ENCODE results near the gene WSCD1.
A peak's percentile ranks its signal among the peaks of the same experiment; 100 is the strongest.

Gene WSCD1

DNA sequence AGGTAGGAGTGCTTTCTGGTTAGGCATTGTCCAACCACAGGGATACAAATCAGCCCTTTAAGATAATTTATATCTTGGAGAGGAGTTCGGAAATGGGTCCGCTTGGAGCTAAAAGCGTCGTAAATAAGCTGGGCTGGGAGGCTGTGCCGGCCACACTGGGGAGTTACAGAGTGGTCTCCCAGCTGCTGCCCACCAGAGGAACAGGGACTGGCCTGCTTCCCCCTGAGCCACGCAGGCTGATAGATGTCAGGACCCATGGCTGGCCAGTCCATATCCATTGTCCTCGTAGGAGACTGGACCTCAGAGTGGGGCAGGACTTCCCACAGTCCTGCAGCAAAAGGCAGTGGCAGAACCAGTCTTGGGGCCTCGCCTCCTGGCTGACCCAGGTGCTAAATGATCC, 12.6 kb upstream of the WSCD1 start:
- Histone ChIP-seq H3K4me3 (ENCODE audit: insufficient read depth, low read depth, low read length) (no peak overlapping the region), H3K9me3 (ENCODE audit: control insufficient read depth, low read length) (no peaks in the 10 kb centered on the region)
- WGBS, 2 experiments: 92 to 94% methylated on average over 8 of the region's 8 CpGs

DNA sequence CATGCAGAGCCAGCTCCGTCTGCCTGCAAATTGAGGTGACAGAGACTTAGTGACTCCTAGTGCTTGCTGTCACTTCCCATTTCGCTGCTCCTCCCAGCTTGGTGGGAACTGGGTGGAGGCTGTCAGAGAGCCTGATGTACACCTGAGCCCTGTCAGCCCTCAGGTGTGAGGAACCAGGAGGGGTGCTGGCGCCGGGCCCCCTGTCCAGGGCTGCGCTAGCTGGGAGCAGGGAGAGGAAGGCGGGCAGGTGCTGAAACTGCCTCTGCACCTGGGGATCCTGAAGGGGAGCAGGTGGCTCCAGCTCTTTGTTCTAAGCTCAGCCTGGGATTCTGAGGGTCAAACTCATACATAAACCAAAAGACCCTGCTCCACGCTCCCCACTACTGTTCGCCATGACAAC, 10.8 kb upstream of the WSCD1 start:
- Histone ChIP-seq H3K27me3 (ENCODE audit: control insufficient read depth, insufficient read depth, low read length, poor library complexity, severe bottlenecking) (no peaks in the 10 kb centered on the region), H3K9me3 (ENCODE audit: control insufficient read depth, low read length) (no peaks in the 10 kb centered on the region), H3K4me3 (ENCODE audit: insufficient read depth, low read depth, low read length) (no peak overlapping the region), H3K36me3 (ENCODE audit: control insufficient read depth, insufficient read depth, low read length) (no peaks in the 10 kb centered on the region), H3K4me1 (ENCODE audit: control insufficient read depth, insufficient read depth, low read length) (no peaks in the 10 kb centered on the region), H3K27ac (ENCODE audit: insufficient read depth, low read depth, low read length, poor library complexity, severe bottlenecking) (no peak overlapping the region)
- 92% methylated on average over 8 of the region's 8 CpGs for WGBS, 2 experiments

More for the DNA sequence above, 12.6 kb upstream of the WSCD1 start:
- H3K27me3 ChIP-seq (ENCODE audit: control insufficient read depth, insufficient read depth, low read length, poor library complexity, severe bottlenecking): no peaks in the 10 kb centered on the region
- H3K27ac ChIP-seq (ENCODE audit: insufficient read depth, low read depth, low read length, poor library complexity, severe bottlenecking): no peak overlapping the region
- no peaks in the 10 kb centered on the region for H3K36me3 ChIP-seq (ENCODE audit: control insufficient read depth, insufficient read depth, low read length)
- H3K4me1 ChIP-seq (ENCODE audit: control insufficient read depth, insufficient read depth, low read length): no peaks in the 10 kb centered on the region

DNA sequence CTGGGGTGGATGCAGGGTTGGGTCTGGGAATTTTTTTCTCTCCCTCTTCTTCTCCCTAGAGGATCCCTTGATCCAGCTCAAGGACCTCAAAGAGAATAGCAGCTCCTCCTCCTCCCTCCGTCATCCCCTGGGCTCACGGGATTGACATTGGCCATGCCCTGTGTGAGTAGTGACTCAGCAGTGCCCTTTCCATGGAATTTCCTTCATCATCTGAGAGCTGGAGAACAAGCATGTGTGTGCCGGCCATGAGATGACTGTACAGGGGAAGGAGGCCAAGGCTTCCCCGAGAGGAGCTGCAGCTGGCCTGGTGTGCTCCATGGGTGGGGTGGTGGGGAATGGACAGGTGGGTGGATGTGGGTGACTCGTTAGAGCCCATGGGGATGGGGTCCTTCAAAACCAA, 8.9 kb upstream of the WSCD1 start:
- H3K9me3 ChIP-seq (ENCODE audit: control insufficient read depth, low read length): no peaks in the 10 kb centered on the region
- WGBS, 2 experiments: 91 to 96% methylated on average over 5 of the region's 5 CpGs
- H3K36me3 ChIP-seq (ENCODE audit: control insufficient read depth, insufficient read depth, low read length): no peaks in the 10 kb centered on the region
- H3K27me3 ChIP-seq (ENCODE audit: control insufficient read depth, insufficient read depth, low read length, poor library complexity, severe bottlenecking): no peaks in the 10 kb centered on the region
- H3K27ac ChIP-seq (ENCODE audit: insufficient read depth, low read depth, low read length, poor library complexity, severe bottlenecking): no peak overlapping the region
- no peaks in the 10 kb centered on the region for H3K4me1 ChIP-seq (ENCODE audit: control insufficient read depth, insufficient read depth, low read length)
- no peak overlapping the region for H3K4me3 ChIP-seq (ENCODE audit: insufficient read depth, low read depth, low read length)

DNA sequence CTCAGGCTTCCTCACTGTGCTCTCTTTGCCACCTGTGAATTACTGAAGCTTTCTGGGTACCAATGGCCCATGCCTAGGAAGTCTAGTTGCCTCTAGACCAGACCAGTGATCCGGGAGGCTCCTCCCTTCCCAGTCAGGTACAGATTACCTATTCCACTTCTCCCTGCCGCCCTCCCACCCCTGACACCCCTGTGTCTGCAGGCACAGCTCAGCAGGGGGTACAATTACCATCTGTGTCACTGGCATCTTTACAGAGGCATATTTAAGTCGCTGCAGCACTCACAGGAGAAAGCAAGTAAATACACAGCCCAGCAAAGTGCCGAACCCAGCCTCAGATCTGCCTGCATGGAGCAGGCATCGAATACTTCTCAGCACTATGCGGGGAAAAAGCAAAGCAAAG, 5.3 kb upstream of the WSCD1 start:
- Histone ChIP-seq H3K27me3 (ENCODE audit: control insufficient read depth, insufficient read depth, low read length, poor library complexity, severe bottlenecking) (peaks cover 23% of the 10 kb centered on the region), H3K4me3 (ENCODE audit: insufficient read depth, low read depth, low read length) (no peak overlapping the region), H3K4me1 (ENCODE audit: control insufficient read depth, insufficient read depth, low read length) (peaks cover 10% of the 10 kb centered on the region), H3K27ac (ENCODE audit: insufficient read depth, low read depth, low read length, poor library complexity, severe bottlenecking) (no peak overlapping the region), H3K36me3 (ENCODE audit: control insufficient read depth, insufficient read depth, low read length) (no peaks in the 10 kb centered on the region), H3K9me3 (ENCODE audit: control insufficient read depth, low read length) (no peaks in the 10 kb centered on the region)
- 76 to 81% methylated on average over 6 of the region's 6 CpGs for WGBS, 2 experiments

GRCh38 chr17:6065351-6065750, 4.8 kb upstream of the WSCD1 start:
- WGBS, 2 experiments: 90 to 96% methylated on average over 7 of the region's 7 CpGs

GRCh38 chr17:6066183-6066948, 3.8 kb upstream of the WSCD1 start:
- Histone ChIP-seq H3K27me3 (ENCODE audit: control insufficient read depth, insufficient read depth, low read length, poor library complexity, severe bottlenecking) (peaks cover 26% of the 10 kb centered on the region), H3K27ac (ENCODE audit: insufficient read depth, low read depth, low read length, poor library complexity, severe bottlenecking) (no peak overlapping the region), H3K4me1 (ENCODE audit: control insufficient read depth, insufficient read depth, low read length) (peaks cover 10% of the 10 kb centered on the region), H3K36me3 (ENCODE audit: control insufficient read depth, insufficient read depth, low read length) (no peaks in the 10 kb centered on the region), H3K9me3 (ENCODE audit: control insufficient read depth, low read length) (no peaks in the 10 kb centered on the region), H3K4me3 (ENCODE audit: insufficient read depth, low read depth, low read length) (no peak overlapping the region)
- 84 to 91% methylated on average over 9 to 10 of the region's 10 CpGs for WGBS, 2 experiments

More at GRCh38 chr17:6065351-6065750, 4.8 kb upstream of the WSCD1 start:
- no peak overlapping the region for H3K27ac ChIP-seq (ENCODE audit: insufficient read depth, low read depth, low read length, poor library complexity, severe bottlenecking)
- H3K4me1 ChIP-seq (ENCODE audit: control insufficient read depth, insufficient read depth, low read length): peaks cover 10% of the 10 kb centered on the region
- peaks cover 26% of the 10 kb centered on the region for H3K27me3 ChIP-seq (ENCODE audit: control insufficient read depth, insufficient read depth, low read length, poor library complexity, severe bottlenecking)
- no peaks in the 10 kb centered on the region for H3K36me3 ChIP-seq (ENCODE audit: control insufficient read depth, insufficient read depth, low read length)
- no peaks in the 10 kb centered on the region for H3K9me3 ChIP-seq (ENCODE audit: control insufficient read depth, low read length)
- no peak overlapping the region for H3K4me3 ChIP-seq (ENCODE audit: insufficient read depth, low read depth, low read length)

DNA sequence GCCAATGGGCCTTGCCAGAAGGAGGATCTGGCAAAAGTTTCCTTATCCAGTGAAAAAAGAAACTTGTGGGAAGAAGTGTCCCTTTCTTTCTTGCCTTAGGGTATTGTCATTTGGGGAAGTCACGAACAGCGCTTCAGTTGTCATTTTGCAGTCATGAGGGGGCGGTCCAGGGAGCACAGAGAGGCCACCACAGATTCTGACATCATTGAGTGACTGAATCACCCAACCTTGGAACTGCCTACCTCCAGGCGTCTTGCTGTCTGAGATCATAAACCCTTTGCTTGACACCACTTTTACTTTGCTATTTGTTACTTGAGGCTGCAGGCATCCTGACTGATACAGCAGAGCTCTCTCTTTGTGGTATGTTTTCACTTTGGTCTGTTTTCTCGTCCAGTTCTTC, 3.1 kb upstream of the WSCD1 start:
- Histone ChIP-seq H3K36me3 (ENCODE audit: control insufficient read depth, insufficient read depth, low read length) (no peaks in the 10 kb centered on the region), H3K4me1 (ENCODE audit: control insufficient read depth, insufficient read depth, low read length) (peaks cover 16% of the 10 kb centered on the region), H3K27me3 (ENCODE audit: control insufficient read depth, insufficient read depth, low read length, poor library complexity, severe bottlenecking) (peaks cover 26% of the 10 kb centered on the region), H3K27ac (ENCODE audit: insufficient read depth, low read depth, low read length, poor library complexity, severe bottlenecking) (no peak overlapping the region), H3K9me3 (ENCODE audit: control insufficient read depth, low read length) (no peaks in the 10 kb centered on the region), H3K4me3 (ENCODE audit: insufficient read depth, low read depth, low read length) (no peak overlapping the region)
- 91 to 94% methylated on average over 5 of the region's 5 CpGs for WGBS, 2 experiments

DNA sequence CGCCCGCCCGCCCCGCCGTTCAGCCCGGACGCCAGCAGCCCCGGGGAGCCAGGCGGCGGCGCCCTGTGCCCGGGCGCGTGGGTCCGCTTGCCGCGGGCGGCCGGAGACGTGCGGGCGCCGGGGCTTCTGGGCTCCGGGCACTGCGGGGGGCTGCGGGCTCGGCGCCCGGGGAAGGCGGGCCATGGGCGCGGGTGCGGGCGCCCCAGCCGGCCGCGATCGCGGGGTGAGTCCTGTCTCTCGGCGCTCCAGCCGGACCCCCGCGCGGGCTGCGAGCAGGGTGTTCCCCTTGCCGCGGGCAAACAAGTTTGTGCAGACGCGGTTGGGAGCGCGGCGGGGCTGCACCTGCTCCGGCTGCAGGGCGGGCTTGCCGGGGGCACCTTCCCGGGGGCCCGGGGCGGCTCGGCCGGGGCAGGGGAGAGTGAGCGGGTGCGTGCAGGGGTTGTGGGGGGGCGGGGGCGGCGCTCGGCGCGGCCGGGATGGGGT, 292 bp downstream of the WSCD1 start:
- Histone ChIP-seq H3K4me3 (ENCODE audit: insufficient read depth, low read depth, low read length) (peak overlapping the region; percentile 76), H3K9me3 (ENCODE audit: control insufficient read depth, low read length) (no peaks in the 10 kb centered on the region), H3K4me1 (ENCODE audit: control insufficient read depth, insufficient read depth, low read length) (peaks cover 25% of the 10 kb centered on the region), H3K27me3 (ENCODE audit: control insufficient read depth, insufficient read depth, low read length, poor library complexity, severe bottlenecking) (peaks cover 26% of the 10 kb centered on the region), H3K36me3 (ENCODE audit: control insufficient read depth, insufficient read depth, low read length) (peaks cover 2% of the 10 kb centered on the region), H3K27ac (ENCODE audit: insufficient read depth, low read depth, low read length, poor library complexity, severe bottlenecking) (no peak overlapping the region)
- 0 to 1% methylated on average over 70 of the region's 70 CpGs for WGBS, 2 experiments

DNA sequence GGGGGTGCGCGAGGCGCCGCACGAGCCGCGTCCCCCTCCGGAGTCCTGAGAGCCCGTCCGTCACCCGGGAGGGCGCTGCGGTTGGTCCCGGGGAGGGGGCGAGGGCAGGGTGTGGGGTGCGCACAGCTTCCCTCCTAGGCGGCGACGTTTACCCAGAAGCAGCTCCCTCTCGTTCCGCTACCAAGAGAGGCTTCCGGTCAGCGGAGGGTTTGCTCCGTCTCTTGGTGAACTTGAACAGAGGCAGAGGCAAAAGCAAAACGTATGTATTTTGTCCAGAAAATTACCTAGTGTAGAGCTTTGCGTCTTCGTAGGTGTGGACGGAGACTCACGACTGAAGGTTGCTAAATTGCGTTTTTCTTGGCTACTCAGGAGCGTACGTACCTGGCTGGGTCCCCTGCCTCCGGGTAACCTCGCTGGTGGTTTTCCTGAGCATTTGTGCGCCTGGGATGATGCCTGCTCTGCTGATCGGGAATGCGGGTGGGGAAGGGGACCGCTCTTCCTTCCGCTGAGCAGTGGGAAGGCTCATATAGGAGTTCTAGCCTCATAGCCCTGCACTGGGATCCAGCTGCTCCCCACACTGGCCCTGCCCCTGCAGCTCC, 833 bp downstream of the WSCD1 start:
- peak overlapping the region; percentile 76 for H3K4me3 ChIP-seq (ENCODE audit: insufficient read depth, low read depth, low read length)
- peaks cover 26% of the 10 kb centered on the region for H3K27me3 ChIP-seq (ENCODE audit: control insufficient read depth, insufficient read depth, low read length, poor library complexity, severe bottlenecking)
- H3K9me3 ChIP-seq (ENCODE audit: control insufficient read depth, low read length): no peaks in the 10 kb centered on the region
- H3K4me1 ChIP-seq (ENCODE audit: control insufficient read depth, insufficient read depth, low read length): peaks cover 29% of the 10 kb centered on the region
- 0 to 1% methylated on average over 39 of the region's 39 CpGs for WGBS, 2 experiments
- no peak overlapping the region for H3K27ac ChIP-seq (ENCODE audit: insufficient read depth, low read depth, low read length, poor library complexity, severe bottlenecking)
- H3K36me3 ChIP-seq (ENCODE audit: control insufficient read depth, insufficient read depth, low read length): peaks cover 2% of the 10 kb centered on the region

DNA sequence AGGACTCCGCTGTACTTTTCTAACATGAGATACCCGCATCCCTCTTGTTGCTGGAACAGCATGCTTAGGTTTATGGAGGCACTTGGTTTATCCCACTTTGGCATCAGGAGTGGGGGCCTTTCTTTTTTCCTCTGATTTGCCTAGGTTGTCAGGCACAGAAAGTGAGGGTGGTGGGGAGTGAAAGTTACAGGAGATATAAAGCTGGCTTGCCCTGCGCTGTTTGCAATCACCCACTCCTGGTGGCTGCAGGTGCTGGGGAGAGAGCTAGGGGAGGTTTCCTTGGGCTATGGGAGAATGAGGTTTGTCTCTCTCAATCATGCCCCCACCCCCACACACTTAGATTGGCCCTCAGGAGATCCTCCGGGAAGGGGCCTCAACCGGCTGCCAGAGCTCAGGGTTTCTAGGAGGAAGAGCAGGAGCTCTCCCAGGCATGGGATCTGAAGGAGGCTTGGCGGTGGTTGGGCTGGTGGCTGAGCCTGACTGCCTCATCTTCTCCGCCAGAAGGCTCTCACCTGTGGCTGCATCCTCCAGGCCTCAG, 1.4 kb downstream of the WSCD1 start:
- no peaks in the 10 kb centered on the region for H3K9me3 ChIP-seq (ENCODE audit: control insufficient read depth, low read length)
- H3K27ac ChIP-seq (ENCODE audit: insufficient read depth, low read depth, low read length, poor library complexity, severe bottlenecking): no peak overlapping the region
- peak overlapping the region; percentile 76 for H3K4me3 ChIP-seq (ENCODE audit: insufficient read depth, low read depth, low read length)
- WGBS, 2 experiments: 53 to 58% methylated on average over 7 of the region's 7 CpGs
- H3K27me3 ChIP-seq (ENCODE audit: control insufficient read depth, insufficient read depth, low read length, poor library complexity, severe bottlenecking): peaks cover 26% of the 10 kb centered on the region
- peaks cover 30% of the 10 kb centered on the region for H3K4me1 ChIP-seq (ENCODE audit: control insufficient read depth, insufficient read depth, low read length)
- peaks cover 2% of the 10 kb centered on the region for H3K36me3 ChIP-seq (ENCODE audit: control insufficient read depth, insufficient read depth, low read length)
